Body of pancreas (tissue), 4 donors: Measurements from ENCODE around the gene ZSWIM1.

Source experiments
- CTCF ChIP-seq, 7 experiments: fragments of 450-650 bp in 4 of 7; fragments of 200-600 bp in 3 of 7; sonication (generic) in 3 of 7; IDR thresholded peaks; one replicate each; pipeline ENCODE4 v1.5.1; 2016 to 2019; ENCODE audit warnings: antibody characterized with exemption in 7 of 7
- POLR2A ChIP-seq, 3 donors: fragments of 450-650 bp; IDR thresholded peaks; one replicate each; pipeline ENCODE4 v1.6.1; 2016; ENCODE audit warnings: antibody characterized with exemption in 3 of 3, mild to moderate bottlenecking in 2 of 3

DNA sequence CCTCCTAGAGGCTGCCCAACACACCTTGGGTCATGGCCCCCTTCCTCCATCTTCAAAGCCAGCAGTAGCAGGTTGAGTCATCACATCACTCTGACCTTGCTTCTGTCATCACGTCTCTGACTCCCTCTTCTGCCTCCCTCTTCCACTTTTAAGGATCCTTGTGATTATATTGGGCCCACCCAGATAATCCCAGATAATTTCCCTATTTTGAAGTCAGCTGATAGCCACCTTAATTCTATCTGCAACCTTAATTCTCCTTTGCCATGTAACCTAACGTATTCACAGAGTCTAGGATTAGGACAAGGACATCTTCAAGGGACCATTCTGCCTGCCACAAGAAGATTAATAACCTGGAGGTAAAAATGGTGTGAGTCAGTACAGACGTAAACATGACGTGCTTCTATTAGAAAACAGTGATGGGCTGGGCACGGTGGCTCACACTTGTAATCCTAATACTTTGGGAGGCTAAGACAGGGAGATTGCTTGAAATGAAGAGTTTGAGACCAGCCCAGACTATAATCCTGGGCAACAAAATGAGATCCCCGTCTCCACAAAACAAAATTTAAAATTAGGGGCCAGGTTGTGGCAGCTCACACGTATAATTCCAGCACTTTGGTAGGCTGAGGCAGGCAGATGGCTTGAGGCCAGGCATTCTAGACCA, 20.3 kb upstream of the ZSWIM1 start:
- TF ChIP-seq CTCF (IDR thresholded peaks at IDR 0.05) = no peak
- TF ChIP-seq POLR2A (IDR thresholded peaks at IDR 0.05) = no peak
